Stimulated activated CD8-positive, alpha-beta memory T cell treated with anti-CD3 and anti-CD28 coated beads, Interleukin-12 subunit alpha, Interleukin-12 subunit beta, amount 100 ng/mL, for 1 hour (primary cell): ENCODE data around the gene TMEM212.
A peak's percentile ranks its signal among the peaks of the same experiment; 100 is the strongest.
"Not testable (repeated sequence)": the region's sequence is repeated elsewhere in the genome, so short reads cannot be mapped to it uniquely, and the experiment has no call there.

Experiments
- DNase-seq: peaks from one replicate; pipeline ENCODE4 v3.0.0-alpha.2; 2020; ENCODE audit warnings: low read depth

TMEM212 gene

DNA sequence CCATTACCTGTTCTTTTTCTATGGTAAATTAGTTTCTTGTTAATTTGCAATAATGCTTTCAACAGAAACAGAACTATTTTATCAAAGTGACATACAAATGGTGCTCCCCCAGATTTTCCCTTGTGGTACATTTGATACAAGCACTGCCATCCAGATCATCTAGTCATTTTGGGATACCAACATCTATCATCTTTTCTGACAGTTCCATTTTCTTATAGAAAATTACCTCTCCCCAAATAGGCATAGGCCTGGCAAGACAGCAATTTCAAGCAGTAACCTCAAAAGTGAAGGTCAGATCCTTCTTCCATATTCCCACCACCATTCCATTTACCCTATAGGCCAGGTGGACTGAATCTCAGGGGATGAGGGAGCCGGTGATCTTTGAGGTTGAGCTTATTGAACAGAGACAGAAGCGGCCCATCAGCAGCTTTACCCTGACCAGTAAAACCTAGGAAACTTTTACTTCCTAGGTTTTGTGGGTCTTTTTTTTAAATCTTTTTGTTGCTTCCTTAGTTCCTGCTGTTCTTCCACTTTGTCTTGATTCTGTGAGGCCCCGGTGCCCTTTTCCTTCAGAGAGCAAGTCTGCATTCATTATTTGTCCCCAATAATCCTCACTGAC lies 29.8 kb upstream of the TMEM212 start:
- DNase-seq = no peak

DNA sequence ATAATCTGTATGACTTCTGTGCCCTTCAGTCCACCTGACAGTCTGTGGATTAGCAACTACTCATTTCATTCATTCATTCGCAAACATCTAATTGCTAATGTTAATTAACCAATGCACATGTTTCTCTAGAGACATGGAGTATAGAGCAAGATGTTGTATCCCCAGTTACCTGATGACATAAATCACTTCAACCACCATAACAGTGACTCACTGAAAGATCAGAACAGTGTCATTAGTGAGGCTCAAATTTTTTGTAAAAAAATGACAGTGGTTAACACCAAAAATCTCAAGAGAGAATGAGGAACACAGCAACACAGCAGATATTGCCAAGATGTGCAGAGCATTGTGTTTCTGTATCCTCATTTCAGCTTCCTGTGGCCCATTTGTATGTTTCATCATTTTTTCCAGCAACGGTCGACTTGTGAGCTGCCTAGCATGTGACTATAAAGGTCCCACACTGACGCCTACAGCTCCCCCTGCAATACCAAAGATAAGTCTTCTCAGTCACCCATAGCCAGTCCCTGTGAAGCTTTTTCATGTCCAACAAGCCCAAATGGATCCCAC lies 29.2 kb upstream of the TMEM212 start:
- peak; percentile 7 for DNase-seq

DNA sequence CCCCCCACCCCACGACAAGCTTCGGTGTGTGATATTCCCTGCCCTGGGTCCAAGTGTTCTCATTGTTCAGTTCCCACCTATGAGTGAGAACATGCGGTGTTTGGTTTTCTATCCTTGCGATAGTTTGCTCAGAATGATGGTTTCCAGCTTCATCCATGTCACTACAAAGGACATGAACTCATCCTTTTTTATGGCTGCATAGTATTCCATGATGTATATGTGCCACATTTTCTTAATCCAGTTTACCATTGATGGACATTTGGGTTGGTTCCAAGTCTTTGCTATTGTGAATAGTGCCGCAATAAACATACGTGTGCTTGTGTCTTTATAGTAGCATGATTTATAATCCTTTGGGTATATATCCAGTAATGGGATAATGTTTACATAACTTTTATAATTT lies 28.5 kb upstream of the TMEM212 start:
- not testable (repeated sequence) for DNase-seq

DNA sequence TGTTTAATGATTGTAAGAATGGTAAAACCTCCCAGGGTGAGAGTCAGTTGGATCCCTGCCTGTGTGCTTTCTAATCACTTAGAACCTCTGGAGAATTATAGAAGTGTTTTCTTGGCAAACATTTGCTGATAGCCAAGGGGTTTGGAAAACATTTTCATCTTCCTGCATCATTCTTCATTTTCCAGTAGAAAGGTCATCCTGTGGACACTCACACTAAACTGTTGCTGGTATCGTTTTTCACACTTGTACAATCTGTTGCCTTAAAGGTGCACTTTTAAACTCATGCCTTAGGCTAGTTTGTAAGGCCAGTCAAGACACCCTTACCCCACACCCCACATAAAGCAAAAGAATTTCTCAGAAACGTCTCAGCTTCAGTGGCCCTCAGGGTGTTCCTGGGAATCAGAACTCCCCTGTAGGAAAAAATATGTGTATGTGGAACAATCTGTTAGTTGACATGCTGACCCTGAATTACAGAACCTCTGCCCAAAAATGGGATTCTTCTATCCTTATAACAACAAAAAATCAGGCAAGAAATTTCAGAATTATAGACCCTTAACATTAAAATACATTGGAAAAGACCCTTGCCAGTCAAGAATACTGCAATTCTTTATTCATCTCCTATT lies 27.1 kb upstream of the TMEM212 start:
- no peak for DNase-seq

DNA sequence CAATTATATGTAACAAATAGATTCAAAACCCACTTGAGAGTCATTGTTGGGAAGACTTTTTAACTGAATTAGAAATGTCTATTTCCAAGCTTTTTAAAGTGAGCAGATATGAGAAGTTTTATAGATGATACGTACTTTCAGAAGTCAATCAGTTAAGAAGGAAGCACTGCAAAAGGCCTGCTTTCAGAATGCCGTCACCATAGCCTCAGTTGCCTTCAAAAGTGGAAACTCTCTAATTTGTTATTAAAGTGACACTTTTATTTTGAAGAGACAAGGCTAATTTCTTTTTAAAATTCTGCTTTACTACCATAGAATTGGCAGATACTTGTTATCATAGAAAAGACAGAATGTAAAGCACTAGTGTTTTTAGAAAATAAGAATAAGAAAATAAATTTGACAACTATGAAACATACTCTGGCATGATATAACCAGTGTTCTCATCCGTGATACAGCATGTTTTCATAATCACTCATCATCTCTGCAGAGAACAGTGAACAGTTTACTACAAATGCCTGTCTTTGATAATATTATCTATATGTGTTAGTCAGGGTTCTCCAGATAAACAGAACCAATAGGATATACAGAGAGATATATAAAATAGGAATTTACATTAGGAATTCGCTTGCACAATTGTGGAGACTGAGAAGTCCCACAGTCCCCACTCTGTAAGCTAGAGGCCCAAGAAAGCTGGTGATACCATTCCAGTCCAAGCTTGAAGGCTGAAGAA lies 25.9 kb upstream of the TMEM212 start:
- DNase-seq = no peak

DNA sequence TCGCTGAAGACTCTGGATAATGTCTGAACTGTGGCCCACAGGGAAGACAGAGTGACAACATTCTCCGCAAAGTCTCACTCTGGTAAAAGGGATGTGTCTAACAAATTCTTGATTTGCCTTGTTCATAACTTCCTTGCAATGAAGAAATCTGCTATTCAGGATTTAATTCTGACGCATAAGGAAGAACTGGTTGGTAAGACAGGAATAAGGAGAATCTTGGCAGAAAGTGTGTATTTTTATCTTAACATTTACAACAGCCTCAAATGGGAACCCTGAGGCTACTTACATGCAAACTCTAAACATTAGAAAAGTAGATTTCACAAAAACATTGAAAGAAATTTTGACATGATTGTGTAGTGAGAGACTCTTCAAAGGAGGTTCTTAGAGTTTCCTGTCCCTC lies 22.1 kb upstream of the TMEM212 start:
- DNase-seq = no peak

DNA sequence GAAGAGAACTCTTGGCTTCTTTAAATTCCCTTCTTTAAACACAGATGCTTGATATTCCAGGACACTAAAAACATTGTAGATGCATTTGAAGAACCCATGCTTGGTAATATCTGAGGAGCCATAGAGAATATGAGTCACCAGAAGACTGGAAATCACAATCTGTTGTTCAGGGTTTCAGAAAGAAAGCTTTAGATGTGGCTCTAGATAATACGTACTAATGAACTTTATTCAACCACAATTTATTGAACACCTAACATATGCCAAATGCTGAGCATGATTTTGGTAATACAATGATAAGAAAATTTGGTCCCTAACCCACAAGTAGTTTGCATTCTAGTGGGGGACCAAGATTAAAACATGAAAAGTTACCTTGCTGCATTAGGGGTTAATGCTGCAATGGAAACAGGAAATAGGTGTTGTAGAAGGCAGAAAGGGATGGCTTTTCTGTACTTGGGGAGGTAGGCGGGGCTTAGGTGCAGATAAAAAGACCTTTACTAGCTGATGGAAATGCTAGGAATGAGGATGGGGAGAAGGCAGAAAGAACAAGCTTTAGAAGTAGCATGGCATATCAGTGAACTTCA lies 21.3 kb upstream of the TMEM212 start:
- DNase-seq = no peak

DNA sequence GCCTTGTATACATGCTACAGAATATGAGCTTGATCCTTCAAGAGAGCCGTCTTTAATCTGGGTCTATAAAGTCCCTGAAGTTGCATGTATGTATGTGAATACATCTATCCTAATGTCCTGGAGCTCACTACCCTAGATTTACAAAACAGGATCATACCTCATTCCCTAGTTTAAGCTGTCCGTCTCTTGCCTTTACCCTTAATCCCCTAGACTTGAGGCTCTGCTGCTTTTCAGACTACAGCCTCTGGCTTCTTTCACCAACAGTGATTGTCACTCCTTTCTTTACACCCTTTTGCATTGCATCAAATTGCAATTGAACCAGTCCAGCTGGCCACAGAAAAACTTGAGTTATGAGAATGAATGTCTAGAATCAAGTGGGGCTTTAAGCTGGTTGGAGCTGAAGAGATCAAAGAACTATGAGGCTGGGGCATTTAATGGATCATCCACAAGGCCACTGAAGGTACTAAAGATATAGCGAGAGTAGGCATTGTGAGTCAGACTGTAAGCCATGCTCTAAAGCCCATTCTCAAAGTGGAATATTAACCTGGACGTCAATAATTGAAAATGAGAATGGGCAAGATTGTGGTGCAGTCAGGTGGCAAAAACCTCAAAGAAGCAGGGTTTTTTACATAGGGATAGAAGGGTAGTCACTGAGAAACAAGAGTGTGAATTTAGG lies 20.6 kb upstream of the TMEM212 start:
- DNase-seq = no peak

DNA sequence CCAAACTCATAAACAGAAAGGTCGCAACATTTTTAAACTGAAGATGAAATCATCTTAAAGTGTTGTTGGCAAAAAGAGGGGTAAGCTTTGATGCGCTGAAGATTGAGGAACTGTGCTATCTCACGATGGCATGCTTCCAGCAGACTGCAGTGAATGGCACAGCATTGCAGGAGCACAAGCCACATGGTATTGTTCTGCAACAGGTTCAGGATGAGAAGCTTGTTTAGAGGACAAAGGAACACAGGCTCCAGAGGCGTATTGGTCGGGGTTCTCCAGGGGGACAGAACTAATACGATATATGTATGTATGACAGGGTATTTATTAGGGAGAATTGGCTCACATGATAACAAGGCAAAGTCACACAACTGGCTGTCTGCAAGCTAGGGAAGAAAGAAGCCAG lies 19.0 kb upstream of the TMEM212 start:
- no peak for DNase-seq

DNA sequence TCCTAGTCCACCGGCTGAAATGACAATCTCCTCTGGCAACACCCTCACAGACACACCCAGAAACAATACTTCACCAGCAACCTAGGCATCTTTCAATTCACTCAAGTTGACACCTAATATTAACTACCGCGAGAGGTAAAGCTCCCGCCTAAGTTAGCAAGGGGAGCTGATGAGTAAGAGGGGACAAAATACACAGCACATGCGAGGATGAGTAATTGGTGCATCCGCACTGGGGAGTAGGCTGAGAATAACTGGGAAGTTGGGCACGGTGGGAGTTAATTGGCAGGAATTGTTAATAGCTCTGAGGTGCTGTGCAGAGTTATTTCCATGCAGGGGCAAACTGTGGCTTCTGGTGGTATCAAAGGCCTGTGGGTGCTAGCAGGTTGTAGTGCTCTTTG lies 18.3 kb upstream of the TMEM212 start:
- DNase-seq = no peak

DNA sequence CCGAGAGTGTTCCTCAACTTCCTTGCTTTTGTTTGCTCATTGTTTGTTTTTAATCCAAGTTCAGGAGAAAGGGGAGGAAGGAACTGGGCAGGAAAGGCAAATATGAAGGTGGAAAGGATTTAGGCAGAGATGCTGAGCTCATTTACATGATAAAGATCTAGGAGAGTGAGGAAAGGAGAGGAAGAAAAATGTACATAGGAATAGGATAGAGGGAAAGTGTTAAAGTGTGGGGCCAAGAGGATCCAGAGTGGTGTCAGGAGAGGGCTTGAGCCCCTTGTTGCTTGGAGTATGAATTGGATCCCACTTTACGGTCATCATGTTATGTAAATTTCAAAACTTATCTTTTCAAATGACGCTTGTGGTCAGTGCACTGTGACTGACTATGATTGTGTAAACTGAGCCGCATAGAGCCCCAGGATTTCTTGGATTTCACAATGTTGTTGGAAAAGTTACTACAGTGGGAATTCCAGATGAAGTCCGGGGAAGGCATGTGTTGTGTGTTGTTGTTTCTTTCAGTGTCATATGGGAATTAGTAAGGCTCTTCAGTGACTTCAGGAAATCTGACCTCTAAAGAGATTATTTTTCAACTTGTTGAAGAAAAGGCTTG lies 17.8 kb upstream of the TMEM212 start:
- DNase-seq = no peak

DNA sequence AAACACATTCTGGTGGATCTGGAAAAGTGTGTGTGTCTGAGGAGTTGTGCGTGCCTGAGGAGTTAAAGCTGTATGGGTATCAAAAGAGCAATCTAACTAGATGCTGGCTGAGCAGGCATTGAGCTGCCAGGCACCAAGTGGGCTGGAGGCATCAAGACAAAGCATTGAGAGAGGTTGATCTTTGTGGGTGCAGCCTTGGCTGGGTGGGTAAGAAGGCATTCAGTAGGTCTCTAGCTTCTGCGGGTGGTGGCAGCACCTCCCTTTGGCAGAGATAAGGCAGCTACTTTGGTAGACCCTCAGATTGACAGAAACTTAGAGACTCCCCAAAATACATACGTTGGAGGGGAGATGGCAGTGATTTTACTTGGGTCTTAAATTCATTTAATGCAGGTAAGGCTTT lies 15.8 kb upstream of the TMEM212 start:
- no peak for DNase-seq

DNA sequence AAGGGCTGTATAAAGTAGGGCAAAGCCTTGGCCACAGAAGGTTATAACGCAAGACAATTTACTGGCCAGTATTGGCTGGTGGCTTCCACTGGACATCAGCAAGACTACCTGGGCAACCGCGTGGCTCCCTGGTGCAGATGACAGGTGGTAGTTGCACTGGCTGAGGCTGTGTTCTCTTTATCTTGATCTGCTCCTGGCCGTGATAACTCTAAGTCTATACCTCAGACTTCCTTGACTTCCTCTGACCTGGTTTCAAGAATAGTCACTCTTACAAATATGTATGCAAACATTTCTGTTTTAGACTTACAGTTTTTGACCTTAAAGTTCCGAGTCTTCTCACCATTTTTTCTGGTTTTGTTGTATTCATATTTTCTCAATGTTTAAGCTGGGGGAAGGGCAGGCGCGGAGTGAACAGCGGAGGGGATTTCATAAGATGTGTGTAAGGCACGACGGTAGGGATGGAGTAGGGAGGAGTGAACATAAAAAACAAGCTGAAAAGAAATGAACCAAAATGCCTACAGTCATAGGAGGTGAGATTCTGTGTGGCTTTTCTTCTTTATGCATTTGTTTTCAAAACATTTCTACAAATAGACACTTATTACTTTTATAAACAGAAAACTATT lies 15.2 kb upstream of the TMEM212 start:
- DNase-seq = no peak

DNA sequence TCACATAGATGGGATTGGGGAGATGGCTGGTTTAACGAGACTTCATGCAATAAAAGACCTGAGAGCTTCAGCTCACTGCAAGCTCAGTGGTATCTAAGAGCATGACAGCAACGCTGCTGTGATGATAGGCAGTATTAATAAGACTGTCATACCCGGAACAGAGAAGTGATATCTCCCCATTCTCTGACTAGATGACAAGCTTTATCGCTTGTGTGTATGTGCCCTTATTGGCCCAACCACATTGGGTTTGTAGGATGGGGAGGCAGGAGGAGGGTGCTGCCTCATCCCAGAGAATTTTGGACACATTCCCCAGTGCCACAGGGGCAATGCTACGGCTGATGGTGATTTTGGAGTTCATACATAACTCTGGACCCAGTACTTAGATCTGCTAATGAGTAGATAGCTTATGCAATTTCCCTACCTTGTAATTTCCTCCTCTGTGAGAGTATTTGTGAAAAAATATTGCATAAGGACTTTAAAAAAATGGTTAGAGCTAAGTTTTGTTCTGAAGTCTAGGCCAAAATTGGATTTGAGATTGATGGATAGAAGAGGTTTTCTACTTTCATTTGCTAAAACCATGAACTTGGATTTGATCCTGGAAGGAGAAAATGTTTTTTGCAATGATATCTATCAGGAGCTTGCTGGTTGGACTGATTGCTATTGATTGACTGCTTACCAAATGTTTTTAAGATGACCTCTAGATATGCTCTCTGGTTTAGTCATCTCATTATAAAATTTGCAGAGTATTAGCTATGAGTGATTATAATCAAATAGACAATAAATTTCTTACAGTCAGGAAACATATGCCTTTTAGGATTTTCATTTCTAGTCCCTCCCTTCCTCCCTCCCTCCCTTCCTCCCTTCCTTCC lies 14.0 kb upstream of the TMEM212 start:
- DNase-seq = no peak

DNA sequence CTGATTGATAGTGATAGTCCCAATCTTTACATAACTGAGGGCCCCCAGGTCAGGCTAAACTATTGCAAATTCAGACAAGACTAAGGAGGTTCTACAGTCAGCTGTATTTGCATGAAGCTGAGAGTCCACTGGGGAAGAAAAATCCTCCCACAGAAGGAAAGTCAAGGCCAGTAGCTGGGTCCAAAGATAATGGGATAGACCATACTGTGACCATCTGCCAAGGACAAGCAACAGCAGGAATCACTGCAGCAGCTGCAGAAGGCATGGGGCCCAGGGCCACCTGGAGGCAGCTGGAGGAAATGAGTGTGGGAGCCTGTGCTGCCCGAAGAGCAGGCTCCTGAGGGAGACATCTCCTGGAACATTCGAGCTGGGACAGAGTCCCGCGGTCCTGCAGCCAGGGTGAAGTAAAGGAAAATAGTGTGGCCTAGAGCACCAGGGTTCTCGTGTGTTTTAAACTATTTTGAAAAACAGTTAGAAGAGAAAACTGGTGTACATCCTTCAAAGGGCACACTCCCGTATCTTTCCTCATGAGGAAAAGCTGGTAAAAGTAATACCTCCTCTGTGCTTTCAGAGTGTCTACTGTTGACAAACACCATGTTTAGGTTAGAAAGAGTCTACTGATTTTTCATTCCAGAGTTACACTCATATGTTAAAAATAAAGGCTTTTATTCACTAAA lies 13.2 kb upstream of the TMEM212 start:
- no peak for DNase-seq

DNA sequence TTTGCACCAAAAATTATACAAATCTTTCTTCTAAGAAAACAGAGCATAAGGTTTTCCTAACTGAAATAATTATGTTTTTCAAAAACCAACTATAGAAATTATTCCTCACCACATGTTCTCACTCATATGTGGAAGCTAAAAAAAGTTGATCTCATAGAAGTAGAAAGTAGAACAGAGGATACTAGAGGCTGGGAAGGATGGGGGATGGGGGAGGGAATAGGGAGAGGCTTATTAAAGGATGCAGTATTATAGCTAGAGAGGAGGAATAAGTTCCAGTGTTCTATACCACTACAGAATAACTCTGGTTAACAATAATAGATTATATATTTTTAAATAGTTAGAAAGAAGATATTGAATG lies 12.7 kb upstream of the TMEM212 start:
- no peak for DNase-seq

DNA sequence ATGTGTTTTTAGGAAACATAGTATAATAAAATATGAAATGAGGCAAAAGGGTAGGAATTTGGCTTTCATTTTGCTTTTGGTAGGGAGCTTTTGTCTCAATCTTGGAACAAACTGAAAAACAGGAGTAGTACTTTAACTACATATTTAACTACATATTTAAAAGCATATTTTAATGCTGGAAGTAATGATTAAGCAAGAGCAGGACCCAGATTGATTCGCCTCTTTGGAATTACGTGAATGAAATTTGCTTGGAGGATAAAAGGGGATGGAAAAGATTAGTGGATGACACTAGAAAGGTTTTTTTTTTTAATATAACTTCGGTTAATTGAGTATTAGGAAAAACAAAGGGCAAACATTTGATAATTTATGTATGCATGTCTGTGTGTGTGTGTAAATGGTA lies 11.2 kb upstream of the TMEM212 start:
- no peak for DNase-seq

DNA sequence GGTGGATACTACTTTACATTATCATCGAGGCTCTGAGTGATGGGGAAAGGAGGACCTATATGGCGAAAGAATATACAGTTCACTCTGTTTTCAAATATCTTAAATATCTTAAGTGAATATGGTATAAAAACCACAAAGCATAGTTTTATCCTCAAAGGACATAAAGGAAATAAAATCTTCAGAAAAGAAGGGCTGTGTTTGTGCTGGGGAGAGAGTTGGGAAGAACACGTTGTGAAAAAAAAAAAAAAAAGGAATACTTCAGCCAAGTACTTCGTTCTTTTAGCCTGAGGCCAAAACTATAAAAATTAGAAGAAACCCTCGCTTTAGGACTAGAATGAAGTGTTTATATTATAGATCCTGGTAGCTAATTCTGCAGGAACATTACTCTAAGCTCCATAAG lies 10.2 kb upstream of the TMEM212 start:
- DNase-seq = no peak

DNA sequence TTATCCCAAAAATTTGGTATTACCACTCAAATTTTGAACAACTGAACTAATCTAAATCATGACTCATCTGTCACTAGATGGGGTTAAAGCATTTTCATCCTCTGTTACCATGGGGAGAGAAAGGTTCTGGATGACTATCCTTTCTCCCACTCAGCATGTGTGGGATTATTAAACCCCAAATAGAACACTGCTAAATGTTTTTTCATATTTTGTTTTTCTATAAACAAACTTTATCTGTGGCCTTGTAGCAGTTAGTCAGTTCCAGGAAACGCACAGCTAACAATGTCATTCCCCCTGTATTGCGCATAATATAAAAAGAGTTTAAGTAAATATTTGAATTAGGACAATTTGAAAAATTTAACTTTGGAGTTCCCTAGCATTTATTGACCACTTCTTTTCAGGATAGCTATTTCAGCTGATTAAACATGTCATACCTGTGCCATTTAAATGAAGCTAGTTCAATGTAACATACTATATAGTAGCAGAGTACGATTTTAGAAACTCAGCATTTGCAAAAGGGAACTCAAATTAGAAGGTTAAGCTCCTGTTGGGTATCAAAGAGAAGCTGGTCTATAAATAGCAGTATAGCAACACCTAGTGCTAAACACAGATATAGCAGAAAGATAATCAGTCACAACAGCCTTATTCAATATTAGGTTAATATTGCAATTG lies 9.2 kb upstream of the TMEM212 start:
- no peak for DNase-seq

DNA sequence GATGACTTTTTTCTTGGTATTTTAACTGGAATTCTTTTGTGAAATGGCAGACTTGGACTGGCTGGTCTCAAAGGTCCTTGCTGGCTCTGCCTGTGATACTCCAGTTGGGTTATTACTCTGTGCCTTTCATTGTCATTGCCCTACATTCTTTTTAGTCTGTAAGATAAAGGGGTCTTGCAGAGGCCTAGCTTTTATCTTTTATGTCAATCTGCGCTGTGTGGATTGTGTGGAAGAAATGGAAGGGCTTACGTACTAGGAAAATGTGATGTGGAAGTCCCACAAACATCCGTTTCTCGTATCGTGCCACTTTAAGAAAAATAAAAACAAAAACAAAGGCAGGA lies 8.7 kb upstream of the TMEM212 start:
- no peak for DNase-seq
